Esophagus squamous epithelium (tissue), 5 donors: Measurements from ENCODE around the gene IL1RAPL2. TPM values are rescaled to one million over a fixed set of nuclear protein-coding genes. Genes with fewer than 3 reads are reported as not detected.
"Not testable (repeated sequence)": the region's sequence is repeated elsewhere in the genome, so short reads cannot be mapped to it uniquely, and the experiment has no call there.

Experiments used
- DNase-seq: peaks from one replicate; lab custom pipeline; 2025; lab: John Stamatoyannopoulos, UW
- H3K27ac ChIP-seq, 4 donors: fragments of 200-600 bp; sonication (generic); one replicate each; pipeline ENCODE4 v1.5.1; 2016 to 2019; ENCODE audit warnings: mild to moderate bottlenecking in 1 of 4
- H3K27me3 ChIP-seq, 4 donors: fragments of 200-600 bp; sonication (generic); 1 replicate in 3 of 4; 2 replicates in 1 of 4; pipeline versions ENCODE4 v1.5.1 to v1.6.0; 2017 to 2021; ENCODE audit warnings: antibody characterized with exemption in 1 of 4
- H3K36me3 ChIP-seq, 3 donors: fragments of 200-600 bp; sonication (generic); one replicate each; pipeline ENCODE4 v1.5.1; 2016 to 2019
- H3K4me1 ChIP-seq, 3 donors: fragments of 200-600 bp; sonication (generic); one replicate each; pipeline ENCODE4 v1.5.1; 2017 to 2019
- H3K4me3 ChIP-seq, 4 donors: fragments of 200-600 bp; sonication (generic); 1 replicate in 3 of 4; 2 replicates in 1 of 4; pipeline ENCODE4 v1.5.1; 2016 to 2019; ENCODE audit warnings: mild to moderate bottlenecking in 2 of 4, moderate library complexity in 1 of 4
- H3K9me3 ChIP-seq, 3 donors: fragments of 200-600 bp; sonication (generic); one replicate each; pipeline ENCODE4 v1.5.1; 2016 to 2019
- CTCF ChIP-seq, 6 experiments: fragments of 450-650 bp in 4 of 6; fragments of 200-600 bp in 2 of 6; sonication (generic) in 2 of 6; IDR thresholded peaks; one replicate each; pipeline ENCODE4 v1.5.1; 2016 to 2019; ENCODE audit warnings: antibody characterized with exemption in 6 of 6, mild to moderate bottlenecking in 4 of 6, moderate library complexity in 4 of 6
- POLR2A ChIP-seq, 4 donors: fragments of 450-650 bp; IDR thresholded peaks; one replicate each; pipeline ENCODE4 v1.6.1; 2017; ENCODE audit warnings: antibody characterized with exemption in 4 of 4, mild to moderate bottlenecking in 4 of 4, moderate library complexity in 3 of 4
- WGBS, 2 donors: methylation state at CpG; one replicate each; pipeline ENCODE4 v1.1.5; 2018; 5-methylcytosine and 5-hydroxymethylcytosine counted together
- intact Hi-C: fragments of 100-400 bp; cut with DNase I; formaldehyde crosslinking; loops from one replicate; pipeline ENCODE4 v1.15.0; 2022
- total RNA-seq, 4 donors: library from RNA; depleted of rRNA; stranded (reverse); fragments of >200 nt; gene quantifications; one replicate each; pipeline ENCODE4 v1.1.0, GENCODE V29; 2016
- donor health status: DM: yes; HTN: yes; CAD: no.

IL1RAPL2 gene
- total RNA-seq, 4 donors from 2014 or later, result 0.09 TPM; not detected in 3

DNA sequence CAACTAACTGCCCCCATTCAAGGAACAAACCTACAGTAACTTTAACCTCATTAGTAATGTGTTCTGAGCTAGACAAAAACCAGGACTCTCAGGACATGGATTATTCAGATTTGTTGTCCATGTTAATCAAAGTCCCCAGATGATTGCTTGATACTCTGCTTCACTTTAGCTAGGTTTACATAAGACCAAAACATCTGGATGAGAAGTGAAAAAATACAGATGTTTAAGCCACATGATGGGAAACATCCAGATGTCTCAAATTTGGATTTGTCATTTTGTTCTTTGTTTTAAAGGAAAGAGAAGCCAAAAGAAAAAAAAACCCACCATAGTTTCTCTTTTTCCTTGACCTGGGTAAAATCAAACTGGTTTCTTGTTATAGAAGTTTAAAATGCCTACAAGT lies 1207.8 kb downstream of the IL1RAPL2 start:
- no peak overlapping the region for H3K4me3 ChIP-seq
- intact Hi-C loops, result no loop called here
- no peak overlapping the region for H3K27ac ChIP-seq
- no peaks in the 10 kb centered on the region for H3K36me3 ChIP-seq
- H3K27me3 ChIP-seq, result no peaks in the 10 kb centered on the region
- TF ChIP-seq POLR2A (IDR thresholded peaks at IDR 0.05) (no peak), CTCF (IDR thresholded peaks at IDR 0.05) (no peak)
- H3K4me1 ChIP-seq, result no peaks in the 10 kb centered on the region
- H3K9me3 ChIP-seq, result no peaks in the 10 kb centered on the region
- no peak for DNase-seq

GRCh38 chrX:105775679-105776078 lies 1209.7 kb downstream of the IL1RAPL2 start:
- intact Hi-C loops, result no loop called here
- no peaks in the 10 kb centered on the region for H3K9me3 ChIP-seq
- H3K27me3 ChIP-seq, result no peaks in the 10 kb centered on the region
- no peaks in the 10 kb centered on the region for H3K4me1 ChIP-seq
- DNase-seq, result no peak
- no peak overlapping the region for H3K27ac ChIP-seq
- 44 to 50% methylated on average over 3 of the region's 3 CpGs for WGBS, 2 donors
- no peaks in the 10 kb centered on the region for H3K36me3 ChIP-seq
- no peak overlapping the region for H3K4me3 ChIP-seq
- TF ChIP-seq CTCF (IDR thresholded peaks at IDR 0.05) (no peak), POLR2A (IDR thresholded peaks at IDR 0.05) (no peak)

- WGBS, 2 donors, result 50% methylated on average over 1 of the region's 1 CpG; no CpG with 5 or more reads in 1 of the 2 donors
Measured at GRCh38 chrX:105781804-105782203, 1215.8 kb downstream of the IL1RAPL2 start.

GRCh38 chrX:105796877-105797276 lies 1230.9 kb downstream of the IL1RAPL2 start:
- H3K9me3 ChIP-seq, H3K4me3 ChIP-seq, H3K36me3 ChIP-seq, H3K27me3 ChIP-seq, H3K27ac ChIP-seq, DNase-seq, intact Hi-C loops, H3K4me1 ChIP-seq: not testable (repeated sequence)
- 79 to 91% methylated on average over 22 to 23 of the region's 26 CpGs for WGBS, 2 donors

More at GRCh38 chrX:105781804-105782203, 1215.8 kb downstream of the IL1RAPL2 start:
- Histone ChIP-seq H3K9me3 (no peaks in the 10 kb centered on the region), H3K36me3 (no peaks in the 10 kb centered on the region), H3K4me3 (no peak overlapping the region), H3K4me1 (no peaks in the 10 kb centered on the region), H3K27ac (no peak overlapping the region), H3K27me3 (no peaks in the 10 kb centered on the region)
- TF ChIP-seq CTCF (IDR thresholded peaks at IDR 0.05), result no peak
- no peak for TF ChIP-seq POLR2A (IDR thresholded peaks at IDR 0.05)
- DNase-seq, result no peak
- intact Hi-C loops, result no loop called here

DNA sequence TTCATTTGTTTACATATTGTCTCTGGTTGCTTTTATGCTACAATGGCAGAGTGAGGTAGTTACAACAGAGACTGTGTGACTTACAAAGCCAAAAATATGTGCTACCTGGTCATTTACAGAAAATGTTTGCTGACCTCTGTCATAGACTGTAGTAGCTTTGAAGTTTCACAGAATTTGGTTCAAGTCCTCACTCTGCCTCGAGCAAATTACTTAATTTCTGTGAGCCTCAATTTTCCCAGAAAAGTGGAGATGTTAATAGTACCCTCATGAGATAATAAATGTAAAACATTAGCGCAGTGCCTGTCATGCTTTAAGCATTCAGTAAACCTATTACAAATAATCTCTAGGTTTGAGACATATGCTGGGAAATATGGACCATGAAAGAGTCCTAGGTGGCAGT lies 1237.9 kb downstream of the IL1RAPL2 start:
- 68 to 76% methylated on average over 2 of the region's 2 CpGs for WGBS, 2 donors
- intact Hi-C loops, result no loop called here

DNA sequence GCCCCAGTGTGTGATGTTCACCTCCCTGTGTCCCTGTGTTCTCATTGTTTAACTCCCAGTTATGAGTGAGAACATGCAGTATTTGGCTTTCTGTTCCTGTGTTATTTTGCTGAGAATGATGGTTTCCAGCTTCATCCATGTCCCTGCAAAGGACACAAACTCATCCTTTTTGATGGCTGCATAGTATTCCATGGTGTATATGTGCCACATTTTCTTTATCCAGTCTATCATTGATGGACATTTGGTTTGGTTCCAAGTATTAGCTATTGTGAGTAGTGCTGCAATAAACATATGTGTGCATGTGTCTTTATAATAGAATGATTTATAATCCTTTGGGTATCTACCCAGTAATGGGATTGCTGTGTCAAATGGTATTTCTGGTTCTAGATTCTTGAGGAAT lies 1239.7 kb downstream of the IL1RAPL2 start:
- intact Hi-C loops, DNase-seq, H3K9me3 ChIP-seq, H3K27ac ChIP-seq, H3K4me3 ChIP-seq, H3K27me3 ChIP-seq, H3K4me1 ChIP-seq, H3K36me3 ChIP-seq: not testable (repeated sequence)

More for the DNA sequence above, 1237.9 kb downstream of the IL1RAPL2 start:
- no peak for DNase-seq
- Histone ChIP-seq H3K27ac (no peak overlapping the region), H3K27me3 (no peaks in the 10 kb centered on the region), H3K36me3 (no peaks in the 10 kb centered on the region), H3K9me3 (no peaks in the 10 kb centered on the region), H3K4me1 (no peaks in the 10 kb centered on the region), H3K4me3 (no peak overlapping the region)
- TF ChIP-seq POLR2A (IDR thresholded peaks at IDR 0.05), result no peak

- H3K4me3 ChIP-seq, result no peak overlapping the region
- H3K4me1 ChIP-seq, result peaks cover 0 to 1% (median 0%) of the 10 kb centered on the region in 3 donors
- no peak overlapping the region for H3K27ac ChIP-seq
- peaks cover 0 to 14% (median 7%) of the 10 kb centered on the region in 4 donors for H3K27me3 ChIP-seq
- no peak for DNase-seq
- no peaks in the 10 kb centered on the region for H3K36me3 ChIP-seq
- intact Hi-C loops, result no loop called here
- 60 to 80% methylated on average over 2 of the region's 2 CpGs for WGBS, 2 donors
- H3K9me3 ChIP-seq, result no peaks in the 10 kb centered on the region
- TF ChIP-seq POLR2A (IDR thresholded peaks at IDR 0.05), result no peak
- TF ChIP-seq CTCF (IDR thresholded peaks at IDR 0.05), result no peak
Measured at GRCh38 chrX:105816517-105816916, 1250.5 kb downstream of the IL1RAPL2 start.
